GM06990 (cell line): Measurements from ENCODE around the gene CNPY3.

Source experiments
- DNase-seq: peaks from one replicate; pipeline ENCODE4 v3.0.0-alpha.2; 2011; ENCODE audit not compliant: insufficient read length; ENCODE audit errors: extremely low read depth
- H3K27me3 ChIP-seq: replicated peaks from 2 replicates; pipeline ENCODE4 v1.6.0; 2011; ENCODE audit warnings: low read length; ENCODE audit not compliant: control insufficient read depth, insufficient read depth
- H3K36me3 ChIP-seq: 2 replicates; pipeline ENCODE4 v1.5.1; 2011; ENCODE audit warnings: low read length; ENCODE audit not compliant: control insufficient read depth, insufficient read depth
- H3K4me3 ChIP-seq: replicated peaks from 2 replicates; pipeline ENCODE4 v1.5.1; 2011; ENCODE audit warnings: low read depth, mild to moderate bottlenecking, control low read depth, low read length
- TF ChIP-seq, protein P1 (sequence below): IDR thresholded peaks from 2 replicates; pipeline ENCODE4 v1.5.1; 2011; ENCODE audit warnings: low read length, control low read depth, mild to moderate bottlenecking, inconsistent platforms; ENCODE audit not compliant: insufficient read depth, poor library complexity, severe bottlenecking

Gene CNPY3

DNA sequence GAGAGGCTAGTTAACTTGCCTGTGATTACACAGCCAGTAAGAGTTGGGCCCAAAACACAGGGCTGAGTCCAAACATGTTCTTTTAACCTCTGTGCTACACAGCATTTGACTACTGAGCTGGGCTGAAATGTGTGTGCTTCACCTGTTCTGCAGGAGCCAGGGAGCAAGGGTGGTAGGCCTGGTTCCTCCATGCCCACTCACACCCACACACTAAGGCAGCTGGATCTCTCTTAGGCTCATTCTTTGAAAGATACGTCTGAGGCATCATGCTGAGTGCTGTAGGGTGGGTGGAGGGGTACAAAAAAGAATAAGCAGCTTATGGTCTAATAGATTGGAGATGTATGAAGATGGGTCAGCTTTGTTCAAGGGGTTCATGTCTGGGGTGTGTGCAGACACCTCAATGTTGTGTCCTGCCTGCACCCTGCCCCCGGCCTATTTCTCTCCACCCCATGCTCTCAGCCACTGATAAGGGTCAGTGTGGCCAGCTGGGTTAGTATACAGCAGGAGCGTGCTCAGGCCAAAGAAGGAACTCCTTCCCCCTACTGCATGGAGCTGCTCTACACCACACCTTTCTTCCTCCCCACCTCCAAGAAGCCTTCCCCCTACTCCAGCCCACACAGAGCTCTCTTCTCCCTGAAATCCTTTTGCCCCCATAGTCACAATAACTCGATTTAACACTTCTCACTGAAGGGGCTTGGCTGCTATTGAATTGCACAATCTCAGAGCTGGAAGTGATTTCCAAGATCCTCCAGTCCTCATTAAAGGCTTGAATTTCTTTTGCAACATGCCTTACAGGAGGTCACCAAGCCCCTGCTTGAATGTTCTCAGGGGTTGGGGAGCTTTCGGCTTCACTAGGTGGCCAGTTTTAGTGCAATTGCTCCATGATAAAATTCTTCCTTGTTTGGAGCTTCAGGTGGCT is 58.5 kb downstream of the CNPY3 start:
- peaks cover 5% of the 10 kb centered on the region for H3K36me3 ChIP-seq
- no peaks in the 10 kb centered on the region for H3K27me3 ChIP-seq
- TF ChIP-seq, protein P1, sequence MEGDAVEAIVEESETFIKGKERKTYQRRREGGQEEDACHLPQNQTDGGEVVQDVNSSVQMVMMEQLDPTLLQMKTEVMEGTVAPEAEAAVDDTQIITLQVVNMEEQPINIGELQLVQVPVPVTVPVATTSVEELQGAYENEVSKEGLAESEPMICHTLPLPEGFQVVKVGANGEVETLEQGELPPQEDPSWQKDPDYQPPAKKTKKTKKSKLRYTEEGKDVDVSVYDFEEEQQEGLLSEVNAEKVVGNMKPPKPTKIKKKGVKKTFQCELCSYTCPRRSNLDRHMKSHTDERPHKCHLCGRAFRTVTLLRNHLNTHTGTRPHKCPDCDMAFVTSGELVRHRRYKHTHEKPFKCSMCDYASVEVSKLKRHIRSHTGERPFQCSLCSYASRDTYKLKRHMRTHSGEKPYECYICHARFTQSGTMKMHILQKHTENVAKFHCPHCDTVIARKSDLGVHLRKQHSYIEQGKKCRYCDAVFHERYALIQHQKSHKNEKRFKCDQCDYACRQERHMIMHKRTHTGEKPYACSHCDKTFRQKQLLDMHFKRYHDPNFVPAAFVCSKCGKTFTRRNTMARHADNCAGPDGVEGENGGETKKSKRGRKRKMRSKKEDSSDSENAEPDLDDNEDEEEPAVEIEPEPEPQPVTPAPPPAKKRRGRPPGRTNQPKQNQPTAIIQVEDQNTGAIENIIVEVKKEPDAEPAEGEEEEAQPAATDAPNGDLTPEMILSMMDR: no peak
- H3K4me3 ChIP-seq: no peak overlapping the region
- no peak for DNase-seq

DNA sequence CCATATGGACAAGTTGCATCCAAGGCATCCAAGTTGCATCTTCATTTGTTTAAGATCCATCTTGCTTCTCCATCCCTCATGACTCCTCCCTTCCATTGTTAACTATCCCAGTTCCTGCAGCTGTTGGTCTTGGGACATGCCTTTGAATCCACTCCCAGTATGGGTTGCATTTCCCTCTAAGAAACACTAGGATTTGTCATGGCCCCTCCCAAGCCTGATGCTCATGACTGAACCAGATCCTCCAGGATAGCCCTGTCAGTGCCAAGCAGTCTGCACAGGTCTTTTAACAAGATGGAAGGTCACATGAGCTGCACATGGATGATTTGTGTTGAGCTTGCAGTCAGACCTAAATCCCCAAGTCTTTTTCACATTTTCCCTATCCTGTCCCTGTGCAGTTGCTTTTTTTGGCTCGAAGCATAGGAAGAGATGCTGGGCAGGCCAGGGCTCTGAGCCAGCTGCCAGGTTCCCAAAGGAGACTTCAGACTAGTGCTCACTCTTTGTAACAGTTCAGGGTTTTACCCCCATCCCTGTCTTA is 59.3 kb downstream of the CNPY3 start:
- Histone ChIP-seq H3K4me3 (no peak overlapping the region), H3K36me3 (peaks cover 5% of the 10 kb centered on the region), H3K27me3 (no peaks in the 10 kb centered on the region)
- TF ChIP-seq, protein P1: no peak
- DNase-seq: no peak
